Measurements from ENCODE around the gene OSM. TPM values are rescaled to one million over a fixed set of nuclear protein-coding genes. Genes with fewer than 3 reads are reported as not detected.
"Not testable (repeated sequence)": the region's sequence is repeated elsewhere in the genome, so short reads cannot be mapped to it uniquely, and the experiment has no call there.

Gene OSM
- total RNA-seq, 1 experiment from 2014 or later, result not detected

GRCh38 chr22:30245181-30245984 is 21.3 kb downstream of the OSM start:
- no peak for DNase-seq (ENCODE audit: low read depth)

- DNase-seq (ENCODE audit: low read depth), result no peak
These were observed 22.0 kb downstream of the OSM start for GRCh38 chr22:30244641-30245040.

- DNase-seq (ENCODE audit: low read depth), result no peak
These were observed 22.6 kb downstream of the OSM start for GRCh38 chr22:30244066-30244465.

- no peak for DNase-seq (ENCODE audit: low read depth)
These were observed 23.0 kb downstream of the OSM start for GRCh38 chr22:30243661-30244060.

GRCh38 chr22:30241576-30242371 is 24.9 kb downstream of the OSM start:
- DNase-seq (ENCODE audit: low read depth), result no peak

- DNase-seq (ENCODE audit: low read depth), result no peak
These were observed 25.9 kb downstream of the OSM start for GRCh38 chr22:30240541-30241417.

- DNase-seq (ENCODE audit: low read depth), result no peak
These were observed 26.9 kb downstream of the OSM start for GRCh38 chr22:30239488-30240405.

GRCh38 chr22:30238661-30239487 is 27.8 kb downstream of the OSM start:
- DNase-seq (ENCODE audit: low read depth), result peak; percentile 76

GRCh38 chr22:30238136-30238535 is 28.5 kb downstream of the OSM start:
- DNase-seq (ENCODE audit: low read depth), result no peak

GRCh38 chr22:30236875-30237274 is 29.8 kb downstream of the OSM start:
- no peak for DNase-seq (ENCODE audit: low read depth)

- peak; percentile 96 for DNase-seq (ENCODE audit: low read depth)
These were observed 30.9 kb downstream of the OSM start for GRCh38 chr22:30235687-30236170.

- DNase-seq (ENCODE audit: low read depth), result peak; percentile 88
These were observed 31.7 kb downstream of the OSM start for GRCh38 chr22:30234786-30235470.

- not testable (repeated sequence) for DNase-seq (ENCODE audit: low read depth)
These were observed 32.3 kb downstream of the OSM start for GRCh38 chr22:30234325-30234724.

GRCh38 chr22:30233582-30233981 is 33.1 kb downstream of the OSM start:
- no peak for DNase-seq (ENCODE audit: low read depth)

- no peak for DNase-seq (ENCODE audit: low read depth)
These were observed 33.9 kb downstream of the OSM start for GRCh38 chr22:30232716-30233218.

GRCh38 chr22:30230787-30231461 is 35.7 kb downstream of the OSM start:
- peak; percentile 37 for DNase-seq (ENCODE audit: low read depth)

- DNase-seq (ENCODE audit: low read depth), result no peak
These were observed 36.3 kb downstream of the OSM start for GRCh38 chr22:30230330-30230729.
